Activated naive CD4-positive, alpha-beta T cell treated with anti-CD3 and anti-CD28 coated beads for 36 hours (primary cell): ENCODE data around the gene ASIC2. TPM values are rescaled to one million over a fixed set of nuclear protein-coding genes. Genes with fewer than 3 reads are reported as not detected.

Source experiments
- CTCF ChIA-PET: fragments of 350-600 bp; sonication (Branson Sonifier 250); formaldehyde crosslinking; loops from one replicate; lab custom pipeline; 2021; ENCODE audit warnings: antibody characterized with exemption; lab: Charles Lee
- DNase-seq: peaks from one replicate; pipeline ENCODE4 v3.0.0-alpha.2; 2020
- H3K27ac Mint-ChIP-seq: one replicate; pipeline ENCODE4 v1.8.0; 2021; ENCODE audit warnings: mild to moderate bottlenecking, mixed read lengths
- H3K27me3 Mint-ChIP-seq: one replicate; pipeline ENCODE4 v1.8.0; 2021; ENCODE audit warnings: low read depth, mixed read lengths
- H3K36me3 Mint-ChIP-seq: one replicate; pipeline ENCODE4 v1.8.0; 2021; ENCODE audit warnings: low read depth, mixed read lengths
- H3K4me1 Mint-ChIP-seq: one replicate; pipeline ENCODE4 v1.8.0; 2021; ENCODE audit warnings: low read depth, mixed read lengths
- H3K4me3 Mint-ChIP-seq: one replicate; pipeline ENCODE4 v1.8.0; 2021; ENCODE audit warnings: mild to moderate bottlenecking, moderate library complexity, mixed read lengths
- H3K9me3 Mint-ChIP-seq: one replicate; pipeline ENCODE4 v1.8.0; 2021; ENCODE audit warnings: mixed read lengths
- intact Hi-C: fragments of 100-400 bp; cut with micrococcal nuclease; formaldehyde crosslinking; loops from one replicate; pipeline ENCODE4 v1.15.1; 2023
- total RNA-seq, 2 experiments: library from RNA; stranded (reverse); gene quantifications; one replicate each; pipeline ENCODE4 v1.2.3, GENCODE V29; 2021

The ASIC2 gene
- total RNA-seq, 2 experiments from 2014 or later: not detected

GRCh38 chr17:33082529-33083173 is 210.4 kb downstream of the ASIC2 start:
- no peaks in the 10 kb centered on the region for H3K9me3 Mint-ChIP-seq
- H3K36me3 Mint-ChIP-seq: no peaks in the 10 kb centered on the region
- H3K27me3 Mint-ChIP-seq: peaks cover 22% of the 10 kb centered on the region
- H3K27ac Mint-ChIP-seq: no peak overlapping the region
- CTCF ChIA-PET: no interaction called here
- H3K4me1 Mint-ChIP-seq: no peaks in the 10 kb centered on the region
- intact Hi-C loops: no loop called here
- H3K4me3 Mint-ChIP-seq: no peak overlapping the region
- DNase-seq: no peak

GRCh38 chr17:33080091-33080490 is 213.0 kb downstream of the ASIC2 start:
- DNase-seq: no peak
- no peaks in the 10 kb centered on the region for H3K9me3 Mint-ChIP-seq
- intact Hi-C loops: no loop called here
- no peak overlapping the region for H3K27ac Mint-ChIP-seq
- H3K4me3 Mint-ChIP-seq: no peak overlapping the region
- CTCF ChIA-PET: no interaction called here
- no peaks in the 10 kb centered on the region for H3K36me3 Mint-ChIP-seq
- H3K4me1 Mint-ChIP-seq: no peaks in the 10 kb centered on the region
- peaks cover 26% of the 10 kb centered on the region for H3K27me3 Mint-ChIP-seq

GRCh38 chr17:33079201-33079600 is 213.9 kb downstream of the ASIC2 start:
- H3K36me3 Mint-ChIP-seq: no peaks in the 10 kb centered on the region
- CTCF ChIA-PET: no interaction called here
- H3K4me3 Mint-ChIP-seq: no peak overlapping the region
- H3K27ac Mint-ChIP-seq: no peak overlapping the region
- H3K4me1 Mint-ChIP-seq: no peaks in the 10 kb centered on the region
- H3K9me3 Mint-ChIP-seq: no peaks in the 10 kb centered on the region
- no peak for DNase-seq
- H3K27me3 Mint-ChIP-seq: peaks cover 26% of the 10 kb centered on the region
- intact Hi-C loops: no loop called here

GRCh38 chr17:33076979-33077378 is 216.1 kb downstream of the ASIC2 start:
- Mint-ChIP-seq H3K4me1 (no peaks in the 10 kb centered on the region), H3K4me3 (no peak overlapping the region), H3K9me3 (no peaks in the 10 kb centered on the region), H3K27ac (no peak overlapping the region), H3K36me3 (no peaks in the 10 kb centered on the region), H3K27me3 (peaks cover 31% of the 10 kb centered on the region)
- no peak for DNase-seq
- CTCF ChIA-PET: no interaction called here
- intact Hi-C loops: no loop called here

- DNase-seq: no peak
- CTCF ChIA-PET: no interaction called here
- Mint-ChIP-seq H3K27me3 (peaks cover 13% of the 10 kb centered on the region), H3K36me3 (no peaks in the 10 kb centered on the region), H3K9me3 (no peaks in the 10 kb centered on the region), H3K27ac (no peak overlapping the region), H3K4me1 (no peaks in the 10 kb centered on the region), H3K4me3 (no peak overlapping the region)
- intact Hi-C loops: no loop called here
Observed at GRCh38 chr17:33073416-33073815, 219.7 kb downstream of the ASIC2 start.

- no peak for DNase-seq
- intact Hi-C loops: no loop called here
- Mint-ChIP-seq H3K27ac (no peak overlapping the region), H3K27me3 (peaks cover 12% of the 10 kb centered on the region), H3K4me3 (no peak overlapping the region), H3K36me3 (no peaks in the 10 kb centered on the region), H3K4me1 (no peaks in the 10 kb centered on the region), H3K9me3 (no peaks in the 10 kb centered on the region)
- CTCF ChIA-PET: no interaction called here
Observed at GRCh38 chr17:33072421-33073161, 220.5 kb downstream of the ASIC2 start.

GRCh38 chr17:33071656-33072055 is 221.4 kb downstream of the ASIC2 start:
- DNase-seq: no peak
- intact Hi-C loops: no loop called here
- Mint-ChIP-seq H3K9me3 (no peaks in the 10 kb centered on the region), H3K36me3 (no peaks in the 10 kb centered on the region), H3K27ac (no peak overlapping the region), H3K4me3 (no peak overlapping the region), H3K27me3 (peaks cover 16% of the 10 kb centered on the region), H3K4me1 (no peaks in the 10 kb centered on the region)
- CTCF ChIA-PET: no interaction called here

- CTCF ChIA-PET: interaction anchor here (0.7 kb wide), 1 partner anchor 57 kb away, joined by 3 read pairs; no protein-coding TSS in a partner anchor
- DNase-seq: no peak
- H3K4me1 Mint-ChIP-seq: no peaks in the 10 kb centered on the region
- H3K27ac Mint-ChIP-seq: no peak overlapping the region
- peaks cover 2% of the 10 kb centered on the region for H3K9me3 Mint-ChIP-seq
- peaks cover 6% of the 10 kb centered on the region for H3K27me3 Mint-ChIP-seq
- no peak overlapping the region for H3K4me3 Mint-ChIP-seq
- intact Hi-C loops: no loop called here
- no peaks in the 10 kb centered on the region for H3K36me3 Mint-ChIP-seq
Observed at GRCh38 chr17:33057564-33057963, 235.5 kb downstream of the ASIC2 start.

- DNase-seq: no peak
- H3K9me3 Mint-ChIP-seq: peaks cover 2% of the 10 kb centered on the region
- peaks cover 3% of the 10 kb centered on the region for H3K27me3 Mint-ChIP-seq
- no peak overlapping the region for H3K4me3 Mint-ChIP-seq
- H3K27ac Mint-ChIP-seq: no peak overlapping the region
- H3K4me1 Mint-ChIP-seq: no peaks in the 10 kb centered on the region
- CTCF ChIA-PET: no interaction called here
- intact Hi-C loops: no loop called here
- H3K36me3 Mint-ChIP-seq: no peaks in the 10 kb centered on the region
Observed at GRCh38 chr17:33056399-33057146, 236.5 kb downstream of the ASIC2 start.

- H3K4me3 Mint-ChIP-seq: no peak overlapping the region
- no peaks in the 10 kb centered on the region for H3K4me1 Mint-ChIP-seq
- H3K27ac Mint-ChIP-seq: no peak overlapping the region
- intact Hi-C loops: no loop called here
- H3K9me3 Mint-ChIP-seq: peaks cover 2% of the 10 kb centered on the region
- no peak for DNase-seq
- CTCF ChIA-PET: no interaction called here
- H3K27me3 Mint-ChIP-seq: peaks cover 3% of the 10 kb centered on the region
- H3K36me3 Mint-ChIP-seq: no peaks in the 10 kb centered on the region
Observed at GRCh38 chr17:33055746-33056145, 237.3 kb downstream of the ASIC2 start.

- DNase-seq: no peak
- Mint-ChIP-seq H3K27ac (no peak overlapping the region), H3K4me3 (no peak overlapping the region), H3K4me1 (no peaks in the 10 kb centered on the region), H3K36me3 (no peaks in the 10 kb centered on the region), H3K9me3 (peaks cover 2% of the 10 kb centered on the region), H3K27me3 (peaks cover 3% of the 10 kb centered on the region)
- CTCF ChIA-PET: no interaction called here
- intact Hi-C loops: no loop called here
Observed at GRCh38 chr17:33055171-33055611, 237.9 kb downstream of the ASIC2 start.

- intact Hi-C loops: no loop called here
- Mint-ChIP-seq H3K27ac (no peak overlapping the region), H3K9me3 (no peaks in the 10 kb centered on the region), H3K4me3 (no peak overlapping the region), H3K36me3 (no peaks in the 10 kb centered on the region), H3K4me1 (no peaks in the 10 kb centered on the region), H3K27me3 (peaks cover 3% of the 10 kb centered on the region)
- no peak for DNase-seq
- CTCF ChIA-PET: no interaction called here
Observed at GRCh38 chr17:33054412-33054811, 238.7 kb downstream of the ASIC2 start.
